Measurements from ENCODE around the gene CYB561D1.

CYB561D1 gene

GRCh38 chr1:109531380-109531779 is 37.5 kb downstream of the CYB561D1 start:
- DNase-seq: no peak

- DNase-seq: no peak
These were observed 38.0 kb downstream of the CYB561D1 start for GRCh38 chr1:109531826-109532364.

GRCh38 chr1:109532365-109533136 is 38.7 kb downstream of the CYB561D1 start:
- peak; percentile 93 for DNase-seq

GRCh38 chr1:109534307-109534858 is 40.5 kb downstream of the CYB561D1 start:
- no peak for DNase-seq

- no peak for DNase-seq
These were observed 41.6 kb downstream of the CYB561D1 start for GRCh38 chr1:109535481-109535880.

- no peak for DNase-seq
These were observed 42.1 kb downstream of the CYB561D1 start for GRCh38 chr1:109535971-109536491.

- no peak for DNase-seq
These were observed 43.7 kb downstream of the CYB561D1 start for GRCh38 chr1:109537450-109538178.

- DNase-seq: no peak
These were observed 45.1 kb downstream of the CYB561D1 start for GRCh38 chr1:109538827-109539555.

GRCh38 chr1:109539676-109540075 is 45.8 kb downstream of the CYB561D1 start, which contains the start of gene GPR61:
Gene GPR61 (plus strand): TSS chr1:109539872. CDS start chr1:109543023, 3,151 bp downstream.
- no peak for DNase-seq

GRCh38 chr1:109541102-109541501 is 47.2 kb downstream of the CYB561D1 start:
- DNase-seq: no peak

- DNase-seq: no peak
These were observed 48.8 kb downstream of the CYB561D1 start for GRCh38 chr1:109542657-109543056.

- no peak for DNase-seq
These were observed 49.5 kb downstream of the CYB561D1 start for GRCh38 chr1:109543283-109543987.

- DNase-seq: no peak
These were observed 50.3 kb downstream of the CYB561D1 start for GRCh38 chr1:109543988-109544735.

GRCh38 chr1:109546311-109547109 is 52.6 kb downstream of the CYB561D1 start:
- peak; percentile 93 for DNase-seq

- peak; percentile 23 for DNase-seq
These were observed 53.8 kb downstream of the CYB561D1 start for GRCh38 chr1:109547463-109548320.

GRCh38 chr1:109548321-109549267 is 54.7 kb downstream of the CYB561D1 start, which contains the start of gene GNAI3:
Gene GNAI3 (plus strand): TSS chr1:109548615. CDS start chr1:109548721, 106 bp downstream.
- DNase-seq: peak; percentile 96

Measured in activated CD4-positive, alpha-beta T cell treated with anti-CD3 and anti-CD28 coated beads, Interleukin-2, Interleukin-6, amounts not matched to agents 100 ng/mL and 50 ng/mL, durations not matched to agents 16 hours and 8 hours (primary cell).